Endothelial cell (in vitro differentiated cells): ENCODE results near the gene CCL19. TPM values are rescaled to one million over a fixed set of nuclear protein-coding genes. Genes with fewer than 3 reads are reported as not detected.

Experiments used
- DNase-seq: peaks from one replicate; pipeline ENCODE4 v3.0.0; 2021; ENCODE audit warnings: low spot score
- H3K27ac Mint-ChIP-seq: one replicate; pipeline ENCODE4 v1.8.0; 2021; ENCODE audit warnings: mixed read lengths, inconsistent platforms; ENCODE audit not compliant: unreplicated experiment
- H3K27me3 Mint-ChIP-seq: one replicate; pipeline ENCODE4 v1.8.0; 2021; ENCODE audit warnings: mild to moderate bottlenecking, moderate library complexity, mixed read lengths, inconsistent platforms; ENCODE audit not compliant: unreplicated experiment
- H3K36me3 Mint-ChIP-seq: one replicate; pipeline ENCODE4 v1.8.0; 2021; ENCODE audit warnings: mild to moderate bottlenecking, low read depth, mixed read lengths, inconsistent platforms; ENCODE audit not compliant: unreplicated experiment
- H3K4me1 Mint-ChIP-seq: one replicate; pipeline ENCODE4 v1.8.0; 2021; ENCODE audit warnings: mild to moderate bottlenecking, mixed read lengths, inconsistent platforms; ENCODE audit not compliant: unreplicated experiment
- H3K4me3 Mint-ChIP-seq: one replicate; pipeline ENCODE4 v1.8.0; 2021; ENCODE audit warnings: mild to moderate bottlenecking, mixed read lengths, inconsistent platforms; ENCODE audit not compliant: unreplicated experiment
- H3K9me3 Mint-ChIP-seq: one replicate; pipeline ENCODE4 v1.8.0; 2021; ENCODE audit warnings: mixed read lengths, inconsistent platforms; ENCODE audit not compliant: unreplicated experiment
- total RNA-seq: library from RNA; stranded (reverse); fragmentation: NEBNext Ultra II Directional; extraction: Animal tissue kit (Norgen Biotek cat#: 25700); gene quantifications from one replicate; pipeline ENCODE4 v1.2.1, GENCODE V29; 2021; ENCODE audit not compliant: unreplicated experiment
- TF ChIP-seq, protein P1 (sequence below): fragments of 200-600 bp; sonication (generic); IDR thresholded peaks from one replicate; pipeline ENCODE4 v1.5.0; 2021; ENCODE audit warnings: antibody characterized with exemption; ENCODE audit not compliant: unreplicated experiment

Gene CCL19
- total RNA-seq, 1 donor from 2014 or later, result not detected

GRCh38 chr9:34658461-34658860, 32.6 kb downstream of the CCL19 start:
- Mint-ChIP-seq H3K27me3 (peaks cover 17% of the 10 kb centered on the region), H3K9me3 (no peaks in the 10 kb centered on the region), H3K27ac (no peak overlapping the region), H3K36me3 (peaks cover 14% of the 10 kb centered on the region), H3K4me1 (peaks cover 13% of the 10 kb centered on the region), H3K4me3 (no peak overlapping the region)
- TF ChIP-seq, protein P1, sequence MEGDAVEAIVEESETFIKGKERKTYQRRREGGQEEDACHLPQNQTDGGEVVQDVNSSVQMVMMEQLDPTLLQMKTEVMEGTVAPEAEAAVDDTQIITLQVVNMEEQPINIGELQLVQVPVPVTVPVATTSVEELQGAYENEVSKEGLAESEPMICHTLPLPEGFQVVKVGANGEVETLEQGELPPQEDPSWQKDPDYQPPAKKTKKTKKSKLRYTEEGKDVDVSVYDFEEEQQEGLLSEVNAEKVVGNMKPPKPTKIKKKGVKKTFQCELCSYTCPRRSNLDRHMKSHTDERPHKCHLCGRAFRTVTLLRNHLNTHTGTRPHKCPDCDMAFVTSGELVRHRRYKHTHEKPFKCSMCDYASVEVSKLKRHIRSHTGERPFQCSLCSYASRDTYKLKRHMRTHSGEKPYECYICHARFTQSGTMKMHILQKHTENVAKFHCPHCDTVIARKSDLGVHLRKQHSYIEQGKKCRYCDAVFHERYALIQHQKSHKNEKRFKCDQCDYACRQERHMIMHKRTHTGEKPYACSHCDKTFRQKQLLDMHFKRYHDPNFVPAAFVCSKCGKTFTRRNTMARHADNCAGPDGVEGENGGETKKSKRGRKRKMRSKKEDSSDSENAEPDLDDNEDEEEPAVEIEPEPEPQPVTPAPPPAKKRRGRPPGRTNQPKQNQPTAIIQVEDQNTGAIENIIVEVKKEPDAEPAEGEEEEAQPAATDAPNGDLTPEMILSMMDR, result no peak
- DNase-seq, result no peak

DNA sequence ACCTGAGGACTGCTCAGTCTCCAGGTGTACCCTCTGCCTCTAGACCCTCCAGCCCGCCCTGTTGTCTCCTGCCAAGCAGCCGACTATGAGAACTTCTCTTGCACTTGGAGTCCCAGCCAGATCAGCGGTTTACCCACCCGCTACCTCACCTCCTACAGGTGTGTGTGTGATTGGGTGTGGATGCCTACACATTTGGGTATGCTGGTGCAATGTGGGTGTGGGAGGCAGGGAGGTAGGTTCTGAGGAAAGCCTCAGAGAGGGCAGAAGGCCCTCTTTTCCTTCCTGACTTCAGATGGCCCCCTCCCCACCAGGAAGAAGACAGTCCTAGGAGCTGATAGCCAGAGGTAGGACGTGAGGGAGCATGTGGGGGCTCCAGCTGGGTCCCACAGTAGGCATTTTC, 34.1 kb downstream of the CCL19 start:
- Mint-ChIP-seq H3K36me3 (peaks cover 12% of the 10 kb centered on the region), H3K9me3 (no peaks in the 10 kb centered on the region), H3K27ac (no peak overlapping the region), H3K4me3 (no peak overlapping the region), H3K4me1 (peaks cover 19% of the 10 kb centered on the region), H3K27me3 (peaks cover 15% of the 10 kb centered on the region)
- TF ChIP-seq, protein P1, result no peak
- no peak for DNase-seq

GRCh38 chr9:34655394-34655793, 35.7 kb downstream of the CCL19 start:
- H3K36me3 Mint-ChIP-seq, result peaks cover under 1% of the 10 kb centered on the region
- H3K27me3 Mint-ChIP-seq, result peaks cover 13% of the 10 kb centered on the region
- no peaks in the 10 kb centered on the region for H3K9me3 Mint-ChIP-seq
- DNase-seq, result no peak
- TF ChIP-seq, protein P1, result no peak
- peaks cover 24% of the 10 kb centered on the region for H3K4me1 Mint-ChIP-seq
- no peak overlapping the region for H3K4me3 Mint-ChIP-seq
- no peak overlapping the region for H3K27ac Mint-ChIP-seq

GRCh38 chr9:34654323-34655051, 36.6 kb downstream of the CCL19 start:
- no peak overlapping the region for H3K27ac Mint-ChIP-seq
- TF ChIP-seq, protein P1, result no peak
- no peaks in the 10 kb centered on the region for H3K9me3 Mint-ChIP-seq
- H3K27me3 Mint-ChIP-seq, result peaks cover 13% of the 10 kb centered on the region
- no peak for DNase-seq
- peak overlapping the region; percentile 32 for H3K4me3 Mint-ChIP-seq
- no peaks in the 10 kb centered on the region for H3K36me3 Mint-ChIP-seq
- peaks cover 24% of the 10 kb centered on the region for H3K4me1 Mint-ChIP-seq

DNA sequence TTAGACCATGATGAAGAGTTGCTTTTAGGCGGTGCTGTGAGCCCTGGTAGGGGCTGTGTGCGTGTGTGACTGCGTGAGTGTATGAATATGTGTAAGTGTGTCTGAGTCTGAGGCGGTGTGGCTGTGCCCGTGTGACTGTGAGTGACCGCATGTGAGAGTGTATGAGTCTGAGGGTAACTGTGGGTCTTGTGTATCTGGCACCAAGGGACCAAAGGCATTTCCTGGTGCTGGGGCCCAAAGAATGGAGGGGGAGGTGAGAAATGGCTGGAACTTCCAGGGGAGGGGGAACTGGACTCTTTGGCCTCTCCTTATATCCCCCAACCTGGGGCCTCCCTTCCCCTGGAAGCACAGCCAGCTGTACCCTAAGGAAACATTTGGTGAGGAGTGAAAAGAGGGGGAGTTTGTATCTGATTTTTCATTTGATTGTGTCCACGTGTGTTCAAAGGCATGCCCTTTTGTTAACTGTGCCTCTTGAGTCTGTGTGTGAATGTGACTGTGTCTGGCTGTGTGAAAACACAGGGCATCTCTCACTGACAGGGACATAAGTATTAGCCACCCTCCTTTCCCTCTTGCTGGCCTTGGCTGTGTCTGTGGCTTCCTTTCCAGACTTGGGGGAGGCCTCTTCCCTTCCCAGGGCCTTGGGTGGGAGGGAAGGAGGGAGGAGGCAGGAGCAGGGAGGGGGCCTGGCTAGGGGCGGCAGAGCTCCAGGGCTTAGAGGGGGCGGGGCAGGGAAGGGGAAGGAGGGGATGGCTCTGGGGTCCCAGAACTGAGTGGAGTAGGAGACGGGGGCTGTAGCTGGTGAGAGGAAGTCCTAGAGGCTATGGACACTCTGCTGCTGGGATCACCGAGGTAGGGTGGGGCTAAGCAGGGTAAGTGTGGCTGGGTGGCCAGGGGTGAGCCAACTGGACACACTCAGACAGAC, 37.7 kb downstream of the CCL19 start:
- Mint-ChIP-seq H3K4me3 (peak overlapping the region; percentile 90), H3K9me3 (no peaks in the 10 kb centered on the region), H3K4me1 (peaks cover 24% of the 10 kb centered on the region), H3K36me3 (peaks cover 4% of the 10 kb centered on the region), H3K27ac (peak overlapping the region; percentile 90), H3K27me3 (peaks cover 14% of the 10 kb centered on the region)
- DNase-seq, result no peak
- TF ChIP-seq, protein P1, result no peak
